IMR-90 (cell line): ENCODE measurements around the gene RUFY4. TPM values are rescaled to one million over a fixed set of nuclear protein-coding genes. Genes with fewer than 3 reads are reported as not detected.

Experiments
- ATAC-seq: fragments of 200-7000 bp; cut with Tn5 transposase; 2 replicates; pipeline ENCODE4 v1.9.1; 2020; ENCODE audit warnings: low read depth, mild to moderate bottlenecking, moderate library complexity
- BruUV-seq: library from RNA; stranded (reverse); fragments of 400-500 nt; replicated peaks from 2 replicates; lab custom pipeline; 2021; lab: Mats Ljungman, UMichigan
- CTCF ChIA-PET: fragments of 300-600 bp; formaldehyde crosslinking; extraction: SDS; loops from one replicate; lab custom pipeline; 2021; ENCODE audit warnings: antibody characterized with exemption; lab: Yijun Ruan, JAX
- POLR2A ChIA-PET: fragments of 300-600 bp; sonication (Branson Sonifier 250); formaldehyde crosslinking; loops from one replicate; lab custom pipeline; 2022; ENCODE audit warnings: antibody characterized with exemption; ENCODE audit not compliant: unreplicated experiment; lab: Charles Lee
- DNase-seq: peaks from one replicate; pipeline ENCODE4 v3.0.0; 2013
- H2AFZ ChIP-seq: replicated peaks from 2 replicates; pipeline ENCODE3; 2013; ENCODE audit warnings: low read length, mild to moderate bottlenecking; ENCODE audit not compliant: poor library complexity
- H2AK5ac ChIP-seq: 2 replicates; pipeline ENCODE4 v1.6.1; 2013; ENCODE audit warnings: low read depth, low read length, inconsistent platforms
- H2AK9ac ChIP-seq: replicated peaks from 2 replicates; pipeline ENCODE3; 2013; ENCODE audit warnings: mild to moderate bottlenecking, low read depth, low read length, moderate library complexity; ENCODE audit not compliant: poor library complexity
- H2BK120ac ChIP-seq: 2 replicates; pipeline ENCODE4 v1.6.1; 2013; ENCODE audit warnings: low read depth, low read length, inconsistent platforms
- H2BK15ac ChIP-seq: 3 replicates; pipeline ENCODE4 v1.6.1; 2013; ENCODE audit warnings: low read depth, low read length, inconsistent platforms
- H2BK20ac ChIP-seq: 2 replicates; pipeline ENCODE4 v1.6.1; 2013; ENCODE audit warnings: low read depth, mild to moderate bottlenecking, inconsistent platforms, low read length, moderate library complexity
- H2BK5ac ChIP-seq: 2 replicates; pipeline ENCODE4 v1.6.1; 2013; ENCODE audit warnings: mild to moderate bottlenecking, low read depth, low read length, inconsistent platforms; ENCODE audit not compliant: poor library complexity, severe bottlenecking
- H3K14ac ChIP-seq: replicated peaks from 2 replicates; pipeline ENCODE4 v1.6.1; 2013; ENCODE audit warnings: low read depth, low read length, inconsistent platforms
- H3K18ac ChIP-seq: 2 replicates; pipeline ENCODE4 v1.6.1; 2013; ENCODE audit warnings: low read depth, low read length, control low read depth
- H3K23ac ChIP-seq: 2 replicates; pipeline ENCODE4 v1.6.1; 2013; ENCODE audit warnings: low read depth, low read length, inconsistent platforms
- H3K27ac ChIP-seq: 2 replicates; pipeline ENCODE4 v1.5.1; 2013; ENCODE audit warnings: mild to moderate bottlenecking, control low read depth, low read length; ENCODE audit not compliant: insufficient read depth
- H3K27me3 ChIP-seq: 2 replicates; pipeline ENCODE4 v1.6.1; 2013; ENCODE audit warnings: low read length; ENCODE audit not compliant: control insufficient read depth, insufficient read depth
- H3K36me3 ChIP-seq: 2 replicates; pipeline ENCODE4 v1.6.1; 2013; ENCODE audit warnings: low read length, mixed read lengths; ENCODE audit not compliant: control insufficient read depth, insufficient read depth
- H3K4ac ChIP-seq: 2 replicates; pipeline ENCODE4 v1.6.1; 2013; ENCODE audit warnings: low read depth, low read length, inconsistent platforms
- H3K4me1 ChIP-seq: 2 replicates; pipeline ENCODE4 v1.6.1; 2013; ENCODE audit warnings: low read length, mixed read lengths; ENCODE audit not compliant: control insufficient read depth, insufficient read depth
- H3K4me2 ChIP-seq: 2 replicates; pipeline ENCODE4 v1.6.1; 2013; ENCODE audit warnings: low read depth, mild to moderate bottlenecking, control low read depth, low read length, moderate library complexity
- H3K4me3 ChIP-seq: 2 replicates; pipeline ENCODE4 v1.5.1; 2013; ENCODE audit warnings: low read depth, mild to moderate bottlenecking, control low read depth, low read length, moderate library complexity; ENCODE audit not compliant: insufficient read depth
- H3K56ac ChIP-seq: 2 replicates; pipeline ENCODE4 v1.6.1; 2013; ENCODE audit warnings: low read length, inconsistent platforms; ENCODE audit not compliant: insufficient read depth; ENCODE audit errors: extremely low read depth
- H3K79me1 ChIP-seq, 2 experiments: 2 replicates each; pipeline ENCODE4 v1.6.1; 2013; ENCODE audit warnings: low read length in 2 of 2, inconsistent platforms in 1 of 2, low read depth in 1 of 2
- H3K9ac ChIP-seq: 2 replicates; pipeline ENCODE4 v1.6.1; 2013; ENCODE audit warnings: low read depth, low read length, control low read depth
- H3K9me1 ChIP-seq: 2 replicates; pipeline ENCODE4 v1.6.1; 2013; ENCODE audit warnings: low read length, inconsistent platforms; ENCODE audit not compliant: insufficient read depth
- H3K9me3 ChIP-seq: 2 replicates; pipeline ENCODE4 v1.6.1; 2013; ENCODE audit warnings: low read length; ENCODE audit not compliant: control insufficient read depth, insufficient read depth
- H4K20me1 ChIP-seq: 2 replicates; pipeline ENCODE4 v1.6.1; 2013; ENCODE audit warnings: low read length, inconsistent platforms; ENCODE audit not compliant: insufficient read depth
- H4K5ac ChIP-seq: 2 replicates; pipeline ENCODE4 v1.6.1; 2013; ENCODE audit warnings: mild to moderate bottlenecking, low read depth, low read length, control low read depth
- H4K8ac ChIP-seq, 2 experiments: 2 replicates each; pipeline ENCODE4 v1.6.1; 2013; ENCODE audit warnings: low read depth in 2 of 2, low read length in 2 of 2, control low read depth in 1 of 2, inconsistent platforms in 1 of 2
- H4K91ac ChIP-seq: 2 replicates; pipeline ENCODE4 v1.6.1; 2013; ENCODE audit warnings: low read depth, low read length, inconsistent platforms; ENCODE audit not compliant: insufficient read depth
- CEBPB ChIP-seq: IDR thresholded peaks from 2 replicates; pipeline ENCODE4 v1.6.1; 2012; ENCODE audit warnings: low read depth, low read length, improper control_type of control experiment
- MAFK ChIP-seq: IDR thresholded peaks from 2 replicates; pipeline ENCODE4 v1.6.1; 2012; ENCODE audit warnings: low read depth, low read length, improper control_type of control experiment
- RAD21 ChIP-seq: IDR thresholded peaks from 2 replicates; pipeline ENCODE4 v1.6.1; 2012; ENCODE audit warnings: low read length, improper control_type of control experiment
- SMC3 ChIP-seq: fragments of 150-350 bp; IDR thresholded peaks from 2 replicates; pipeline ENCODE4 v1.6.1; 2016; ENCODE audit warnings: low read depth, mild to moderate bottlenecking, antibody characterized with exemption, low read length, moderate library complexity
- WGBS, 2 experiments: methylation state at CpG; one replicate each; pipeline versions ENCODE4 v1.1.5 to v1.1.7; 2013; ENCODE audit warnings: missing lambda C conversion rate in 2 of 2; ENCODE audit not compliant: insufficient read length in 1 of 2; ENCODE audit errors: extremely low coverage in 2 of 2; 5-methylcytosine and 5-hydroxymethylcytosine counted together
- dilution Hi-C: fragments of 300-500 bp; cut with HindIII; formaldehyde crosslinking; loops from one replicate; pipeline ENCODE4 v1.14.3; 2018; ENCODE audit warnings: low sequenced_read_pairs; ENCODE audit not compliant: unreplicated experiment
- in situ Hi-C: fragments of 300-500 bp; cut with MboI; formaldehyde crosslinking; loops from 3 replicates; pipeline ENCODE4 v1.14.3; 2019; ENCODE audit warnings: low sequenced_read_pairs, inconsistent platforms, mixed read lengths
- intact Hi-C: fragments of 100-400 bp; cut with micrococcal nuclease; formaldehyde crosslinking; loops from 2 replicates; pipeline ENCODE4 v1.10.0; 2022
- polyA plus RNA-seq, 3 experiments: library from polyadenylated mRNA; depleted of rRNA; stranded (reverse); fragments of >200 nt; gene quantifications; 2 replicates each; pipeline ENCODE4 v1.2.3, GENCODE V29; 2012; ENCODE audit warnings: low replicate concordance in 1 of 3
- total RNA-seq: library from RNA; depleted of rRNA; stranded (reverse); fragments of >200 nt; gene quantifications from 2 replicates; pipeline ENCODE4 v1.2.3, GENCODE V29; 2012
- TF ChIP-seq, protein P1 (sequence below): fragments of 150-350 bp; IDR thresholded peaks from 2 replicates; pipeline ENCODE4 v1.6.1; 2017; ENCODE audit warnings: mild to moderate bottlenecking, antibody characterized with exemption, low read length, low read depth
- TF ChIP-seq, protein P2 (sequence below): conservative IDR thresholded peaks from 2 replicates; pipeline ENCODE4 v1.5.1; 2012; ENCODE audit warnings: mild to moderate bottlenecking, low read depth, low read length, improper control_type of control experiment

Gene RUFY4
- total and polyA plus RNA-seq, 2 of the 4 experiments (the other 2 are of a cell fraction) = not detected

DNA sequence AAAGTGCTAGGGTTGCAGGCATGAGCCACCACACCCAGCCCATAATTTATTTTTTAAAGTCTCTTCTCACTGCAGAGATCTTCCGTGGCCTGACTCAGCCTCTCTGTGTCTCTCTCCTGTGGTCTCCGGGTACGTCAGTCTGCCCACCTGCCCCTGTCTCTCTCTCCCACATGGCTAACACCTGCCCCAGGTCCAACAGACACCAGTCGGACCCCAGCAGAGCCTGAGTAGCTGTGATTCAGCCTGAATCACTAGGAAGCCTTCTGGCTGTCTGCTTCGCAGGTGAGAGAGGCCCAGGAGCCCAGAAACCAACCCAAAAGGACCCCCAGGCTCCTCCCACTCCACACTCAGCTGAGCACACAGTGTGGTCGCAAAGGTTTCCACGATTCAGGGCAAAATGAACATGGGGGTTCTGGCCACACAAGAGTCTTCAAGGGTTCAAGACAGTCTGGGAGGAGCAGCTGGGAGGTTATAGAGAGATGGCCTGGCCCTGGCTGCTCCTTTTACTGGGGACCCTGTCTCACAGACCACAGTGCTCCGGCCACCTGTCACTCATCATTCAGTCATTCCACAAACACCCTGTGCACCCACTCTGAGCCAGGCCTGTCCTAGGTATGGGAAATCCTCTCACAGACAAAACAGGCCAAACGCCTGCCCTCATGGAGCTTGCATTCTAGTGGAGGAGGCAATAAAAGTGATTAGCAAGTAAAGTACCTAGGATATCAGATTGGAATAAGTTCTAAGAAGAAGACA, 8.6 kb downstream of the RUFY4 start:
- Histone ChIP-seq H3K56ac (no peak overlapping the region), H2AK9ac (no peak overlapping the region), H3K4ac (no peak overlapping the region), H3K18ac (no peak overlapping the region), H3K27ac (no peak overlapping the region), H3K4me2 (no peak overlapping the region), H3K79me1 (no peaks in the 10 kb centered on the region), H3K14ac (no peak overlapping the region), H3K4me1 (peaks cover 3% of the 10 kb centered on the region; the same call in 1 of the 2 replicates), H2BK120ac (no peak overlapping the region), H3K27me3 (peaks cover 34% of the 10 kb centered on the region), H4K20me1 (no peaks in the 10 kb centered on the region), H3K23ac (no peak overlapping the region), H4K5ac (no peak overlapping the region), H3K4me3 (no peak overlapping the region), H3K9me3 (no peaks in the 10 kb centered on the region), H2AK5ac (no peak overlapping the region), H2BK15ac (no peak overlapping the region), H3K9ac (no peak overlapping the region), H3K36me3 (no peaks in the 10 kb centered on the region), H4K91ac (no peak overlapping the region), H3K9me1 (peaks cover 9% of the 10 kb centered on the region; the same call in 1 of the 2 replicates), H2AFZ (no peak overlapping the region), H2BK5ac (no peak overlapping the region), H4K8ac (no peak overlapping the region), H2BK20ac (no peak overlapping the region)
- no peak for DNase-seq
- intact Hi-C loops (no loop called here), in situ Hi-C loops (no loop called here), dilution Hi-C loops (no loop called here)
- ATAC-seq = no peak
- CTCF ChIA-PET = no interaction called here
- POLR2A ChIA-PET = no interaction called here
- TF ChIP-seq RAD21 = no peak
- no peak for TF ChIP-seq CEBPB
- TF ChIP-seq, protein P1, sequence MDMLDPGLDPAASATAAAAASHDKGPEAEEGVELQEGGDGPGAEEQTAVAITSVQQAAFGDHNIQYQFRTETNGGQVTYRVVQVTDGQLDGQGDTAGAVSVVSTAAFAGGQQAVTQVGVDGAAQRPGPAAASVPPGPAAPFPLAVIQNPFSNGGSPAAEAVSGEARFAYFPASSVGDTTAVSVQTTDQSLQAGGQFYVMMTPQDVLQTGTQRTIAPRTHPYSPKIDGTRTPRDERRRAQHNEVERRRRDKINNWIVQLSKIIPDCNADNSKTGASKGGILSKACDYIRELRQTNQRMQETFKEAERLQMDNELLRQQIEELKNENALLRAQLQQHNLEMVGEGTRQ = no peak
- TF ChIP-seq MAFK = no peak
- TF ChIP-seq SMC3 = no peak
- TF ChIP-seq, protein P2, sequence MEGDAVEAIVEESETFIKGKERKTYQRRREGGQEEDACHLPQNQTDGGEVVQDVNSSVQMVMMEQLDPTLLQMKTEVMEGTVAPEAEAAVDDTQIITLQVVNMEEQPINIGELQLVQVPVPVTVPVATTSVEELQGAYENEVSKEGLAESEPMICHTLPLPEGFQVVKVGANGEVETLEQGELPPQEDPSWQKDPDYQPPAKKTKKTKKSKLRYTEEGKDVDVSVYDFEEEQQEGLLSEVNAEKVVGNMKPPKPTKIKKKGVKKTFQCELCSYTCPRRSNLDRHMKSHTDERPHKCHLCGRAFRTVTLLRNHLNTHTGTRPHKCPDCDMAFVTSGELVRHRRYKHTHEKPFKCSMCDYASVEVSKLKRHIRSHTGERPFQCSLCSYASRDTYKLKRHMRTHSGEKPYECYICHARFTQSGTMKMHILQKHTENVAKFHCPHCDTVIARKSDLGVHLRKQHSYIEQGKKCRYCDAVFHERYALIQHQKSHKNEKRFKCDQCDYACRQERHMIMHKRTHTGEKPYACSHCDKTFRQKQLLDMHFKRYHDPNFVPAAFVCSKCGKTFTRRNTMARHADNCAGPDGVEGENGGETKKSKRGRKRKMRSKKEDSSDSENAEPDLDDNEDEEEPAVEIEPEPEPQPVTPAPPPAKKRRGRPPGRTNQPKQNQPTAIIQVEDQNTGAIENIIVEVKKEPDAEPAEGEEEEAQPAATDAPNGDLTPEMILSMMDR = no peak
- no TSS peak for BruUV-seq
- 43% methylated on average over 3 of the region's 9 CpGs; no CpG with 5 or more reads in 1 of the 2 experiments for WGBS, 2 experiments
